Measurements from ENCODE around the gene CMYA5.

CMYA5 gene

DNA sequence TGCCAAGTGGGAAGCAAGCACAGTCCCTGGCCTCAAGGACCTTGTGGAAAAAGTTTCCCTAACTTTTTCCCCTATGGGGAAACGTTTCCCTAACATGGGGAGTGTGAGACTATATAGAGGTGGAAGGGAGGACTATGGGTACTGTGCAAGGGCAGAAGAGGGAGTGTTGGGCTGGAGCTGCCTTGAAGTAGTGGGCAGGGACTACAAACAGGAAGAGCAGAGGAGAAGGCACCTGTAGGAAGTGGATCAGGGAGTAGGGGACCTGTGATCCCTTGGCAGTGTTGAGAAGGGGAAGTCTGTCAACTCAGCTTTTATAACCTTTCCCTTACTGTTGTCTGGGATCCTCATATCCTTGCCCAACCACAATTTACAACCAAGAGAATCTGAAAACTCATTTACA, 1.4 kb downstream of the CMYA5 start:
- DNase-seq (ENCODE audit: low read depth) = no peak
- TF ChIP-seq, protein P1, sequence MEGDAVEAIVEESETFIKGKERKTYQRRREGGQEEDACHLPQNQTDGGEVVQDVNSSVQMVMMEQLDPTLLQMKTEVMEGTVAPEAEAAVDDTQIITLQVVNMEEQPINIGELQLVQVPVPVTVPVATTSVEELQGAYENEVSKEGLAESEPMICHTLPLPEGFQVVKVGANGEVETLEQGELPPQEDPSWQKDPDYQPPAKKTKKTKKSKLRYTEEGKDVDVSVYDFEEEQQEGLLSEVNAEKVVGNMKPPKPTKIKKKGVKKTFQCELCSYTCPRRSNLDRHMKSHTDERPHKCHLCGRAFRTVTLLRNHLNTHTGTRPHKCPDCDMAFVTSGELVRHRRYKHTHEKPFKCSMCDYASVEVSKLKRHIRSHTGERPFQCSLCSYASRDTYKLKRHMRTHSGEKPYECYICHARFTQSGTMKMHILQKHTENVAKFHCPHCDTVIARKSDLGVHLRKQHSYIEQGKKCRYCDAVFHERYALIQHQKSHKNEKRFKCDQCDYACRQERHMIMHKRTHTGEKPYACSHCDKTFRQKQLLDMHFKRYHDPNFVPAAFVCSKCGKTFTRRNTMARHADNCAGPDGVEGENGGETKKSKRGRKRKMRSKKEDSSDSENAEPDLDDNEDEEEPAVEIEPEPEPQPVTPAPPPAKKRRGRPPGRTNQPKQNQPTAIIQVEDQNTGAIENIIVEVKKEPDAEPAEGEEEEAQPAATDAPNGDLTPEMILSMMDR (IDR thresholded peaks at IDR 0.05; ENCODE audit: low read length, missing control alignments) = no peak
- no peak overlapping the region for H3K4me3 ChIP-seq (replicated peaks; ENCODE audit: low read depth, low read length)

DNA sequence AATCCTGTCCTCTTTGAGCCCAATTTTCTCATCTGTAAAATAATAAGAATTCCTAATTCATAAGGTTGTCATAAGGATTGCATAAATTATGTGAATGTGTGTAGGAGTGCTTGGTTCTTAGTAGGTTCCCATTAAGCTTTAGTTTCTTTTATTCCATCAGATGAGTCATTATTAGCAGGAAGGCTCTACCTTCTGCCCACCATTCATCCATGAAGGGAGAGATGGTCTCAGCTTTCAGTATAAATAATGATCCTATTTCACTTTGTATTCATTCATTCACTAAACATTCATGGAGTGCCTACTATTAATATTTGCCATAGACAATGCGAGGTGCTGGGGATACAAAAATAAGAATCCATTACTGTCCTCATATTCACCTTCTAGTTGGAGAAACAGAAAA, 3.0 kb downstream of the CMYA5 start:
- H3K4me3 ChIP-seq (replicated peaks; ENCODE audit: low read depth, low read length) = no peak overlapping the region
- TF ChIP-seq, protein P1 (IDR thresholded peaks at IDR 0.05; ENCODE audit: low read length, missing control alignments) = no peak
- no peak for DNase-seq (ENCODE audit: low read depth)

DNA sequence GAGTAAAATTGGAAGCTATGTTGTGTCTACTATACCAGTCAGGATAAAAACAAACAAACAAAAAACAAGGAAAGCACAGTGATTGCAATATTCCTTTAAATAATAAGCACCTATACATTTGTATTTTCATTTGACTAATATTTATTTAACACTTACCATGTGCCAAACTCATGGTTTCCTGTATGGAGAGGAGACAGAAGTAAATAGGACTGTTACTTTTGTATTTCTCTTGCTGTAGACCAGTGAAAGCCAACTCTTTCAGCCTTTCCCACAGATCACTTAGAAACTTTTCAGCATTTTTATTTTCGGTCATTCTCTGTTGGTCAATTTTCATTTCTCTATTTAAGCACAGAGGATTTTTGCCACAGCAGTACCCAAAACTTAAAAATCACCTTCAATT, 4.5 kb downstream of the CMYA5 start:
- TF ChIP-seq, protein P1 (IDR thresholded peaks at IDR 0.05; ENCODE audit: low read length, missing control alignments) = no peak
- no peak for DNase-seq (ENCODE audit: low read depth)
- no peak overlapping the region for H3K4me3 ChIP-seq (replicated peaks; ENCODE audit: low read depth, low read length)

DNA sequence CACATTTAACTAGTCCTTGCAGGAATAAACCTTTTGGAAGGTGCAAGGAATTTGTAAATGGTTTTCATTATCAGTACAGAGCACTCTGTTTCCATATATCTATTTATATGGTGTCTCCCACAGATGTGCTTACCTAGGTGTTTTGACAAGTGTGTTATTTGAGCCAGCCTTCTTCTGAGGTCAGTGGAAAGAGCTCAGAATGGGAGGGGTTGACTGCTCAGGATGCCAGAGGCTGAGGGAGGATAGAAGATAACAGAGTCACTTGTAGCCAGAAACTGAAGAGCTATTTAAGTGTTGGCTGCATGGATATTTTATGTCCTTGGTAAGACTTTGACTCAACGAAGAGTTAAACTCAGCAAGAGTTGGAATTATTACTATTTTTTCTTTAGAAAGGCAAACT, 5.0 kb downstream of the CMYA5 start:
- TF ChIP-seq, protein P1 (IDR thresholded peaks at IDR 0.05; ENCODE audit: low read length, missing control alignments) = no peak
- no peak overlapping the region for H3K4me3 ChIP-seq (replicated peaks; ENCODE audit: low read depth, low read length)
- peak; percentile 65 for DNase-seq (ENCODE audit: low read depth)

DNA sequence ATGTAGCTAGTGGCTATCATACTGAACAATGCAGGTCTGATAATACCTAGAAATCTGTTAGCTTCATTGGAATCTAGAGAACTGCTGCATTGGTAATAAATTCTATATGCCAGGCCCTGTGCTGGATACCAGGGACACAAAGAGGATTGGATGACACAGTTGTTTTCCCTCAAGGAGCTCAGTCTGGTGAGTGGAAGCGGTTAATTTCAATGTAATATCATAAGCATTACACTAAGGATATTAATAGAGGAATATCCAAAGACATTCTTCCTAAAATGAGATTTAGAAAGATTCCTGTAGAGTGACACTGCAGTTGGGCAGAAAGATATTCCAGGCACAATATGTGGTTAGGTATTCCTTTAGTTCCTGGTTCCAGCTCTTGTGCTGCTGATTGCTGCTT, 5.9 kb downstream of the CMYA5 start:
- no peak for DNase-seq (ENCODE audit: low read depth)
- H3K4me3 ChIP-seq (replicated peaks; ENCODE audit: low read depth, low read length) = no peak overlapping the region
- TF ChIP-seq, protein P1 (IDR thresholded peaks at IDR 0.05; ENCODE audit: low read length, missing control alignments) = no peak

DNA sequence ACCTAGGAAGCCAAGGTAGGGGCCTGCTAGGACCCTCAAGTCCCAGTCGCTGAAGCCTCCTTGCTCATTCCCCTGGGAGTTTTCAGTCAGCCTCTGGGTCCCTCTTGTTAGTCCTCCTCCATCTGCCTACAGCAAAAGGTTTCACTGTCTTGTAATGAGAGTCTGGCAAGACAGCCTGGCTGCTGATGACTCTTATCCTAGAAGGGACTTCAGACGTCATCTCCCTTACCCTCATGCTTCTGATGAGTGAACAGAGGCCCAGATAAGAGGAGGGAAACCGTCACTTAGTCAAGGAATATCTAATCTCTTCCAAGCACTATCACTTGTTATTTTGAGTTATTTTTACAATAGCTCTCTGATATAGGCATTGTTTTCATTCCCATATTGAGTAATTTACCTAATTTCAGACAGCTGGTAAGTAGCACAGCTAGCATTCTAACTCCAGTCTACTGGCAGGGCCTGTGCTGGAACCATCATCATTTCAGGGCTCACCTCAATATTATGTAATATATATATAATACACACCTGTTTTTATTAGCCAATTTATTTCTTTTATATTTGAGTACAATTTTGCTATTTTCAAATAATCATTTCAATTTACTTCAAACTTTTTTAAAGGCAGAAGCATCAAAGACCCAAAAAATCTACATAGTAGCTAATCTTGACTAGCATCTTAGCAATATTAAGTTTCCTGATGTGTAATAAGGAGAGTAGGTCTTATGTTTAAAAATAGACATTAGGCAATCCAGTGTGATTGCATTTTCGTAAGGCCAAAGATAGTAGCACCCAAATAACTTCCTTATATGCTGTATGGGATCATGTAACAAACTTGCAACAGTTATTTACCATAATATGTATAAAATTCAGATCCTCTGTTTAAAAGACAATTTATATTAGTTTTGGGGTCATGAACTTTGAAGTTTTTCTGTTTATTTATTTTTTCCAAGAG, 7.9 kb downstream of the CMYA5 start:
- no peak overlapping the region for H3K4me3 ChIP-seq (replicated peaks; ENCODE audit: low read depth, low read length)
- DNase-seq (ENCODE audit: low read depth) = peak; percentile 95
- TF ChIP-seq, protein P1 (IDR thresholded peaks at IDR 0.05; ENCODE audit: low read length, missing control alignments) = no peak

Data from fibroblast of pulmonary artery (primary cell).